HG02981 (cell line): Measurements from ENCODE around the gene CEACAM1.
"Not testable (repeated sequence)": the region's sequence is repeated elsewhere in the genome, so short reads cannot be mapped to it uniquely, and the experiment has no call there.

Experiments used
- ATAC-seq: cut with Tn5 transposase; IDR thresholded peaks from one replicate; pipeline ENCODE4 v1.9.1; 2021; ENCODE audit warnings: mild to moderate bottlenecking, moderate library complexity; ENCODE audit not compliant: unreplicated experiment

The CEACAM1 gene

GRCh38 chr19:42528354-42529247 lies at the start of gene CEACAM1:
Gene CEACAM1 (minus strand): TSS chr19:42528481. CDS start chr19:42528374, 107 bp downstream.
- no peak for ATAC-seq

GRCh38 chr19:42577016-42577415 lies 48.7 kb upstream of the CEACAM1 start:
- ATAC-seq, result no peak

GRCh38 chr19:42576241-42576640 lies 48.0 kb upstream of the CEACAM1 start:
- no peak for ATAC-seq

DNA sequence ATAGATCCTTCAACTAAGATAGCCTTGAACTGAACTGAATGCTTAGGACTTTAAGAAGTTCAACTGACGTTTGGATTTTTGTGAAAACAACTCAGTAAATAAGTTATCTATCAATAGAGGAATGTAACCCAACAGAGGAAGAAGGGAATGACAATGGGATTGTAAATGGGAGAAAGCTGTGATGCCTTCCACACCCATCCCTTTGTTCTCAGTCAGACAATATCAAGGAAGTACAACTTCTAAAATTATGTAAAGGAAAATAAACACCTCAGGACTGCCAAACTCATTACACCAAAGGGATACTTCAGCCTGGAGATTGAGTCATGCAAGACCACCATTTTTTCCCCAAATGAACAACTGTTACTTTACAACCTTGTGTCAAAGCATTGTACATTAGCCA lies 45.4 kb upstream of the CEACAM1 start:
- no peak for ATAC-seq

DNA sequence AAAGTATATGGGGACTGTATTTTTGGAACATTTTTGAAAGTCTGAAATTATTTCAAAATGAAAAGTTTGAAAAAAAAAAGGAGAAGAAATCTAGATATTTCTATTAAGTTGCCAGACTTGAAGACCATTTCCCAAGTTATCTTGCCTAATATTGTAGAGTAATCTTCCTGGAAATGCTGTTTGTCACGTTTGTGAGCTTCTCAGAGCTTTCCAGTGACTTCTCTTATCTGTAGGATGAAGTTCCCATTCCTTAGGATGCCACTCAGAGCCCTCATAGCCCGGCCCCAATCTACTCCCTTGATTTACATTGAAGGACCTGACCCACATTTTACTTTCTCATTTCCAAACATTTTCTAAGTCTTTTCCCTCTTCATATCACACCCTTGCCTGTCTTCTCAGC lies 42.8 kb upstream of the CEACAM1 start:
- ATAC-seq, result no peak

DNA sequence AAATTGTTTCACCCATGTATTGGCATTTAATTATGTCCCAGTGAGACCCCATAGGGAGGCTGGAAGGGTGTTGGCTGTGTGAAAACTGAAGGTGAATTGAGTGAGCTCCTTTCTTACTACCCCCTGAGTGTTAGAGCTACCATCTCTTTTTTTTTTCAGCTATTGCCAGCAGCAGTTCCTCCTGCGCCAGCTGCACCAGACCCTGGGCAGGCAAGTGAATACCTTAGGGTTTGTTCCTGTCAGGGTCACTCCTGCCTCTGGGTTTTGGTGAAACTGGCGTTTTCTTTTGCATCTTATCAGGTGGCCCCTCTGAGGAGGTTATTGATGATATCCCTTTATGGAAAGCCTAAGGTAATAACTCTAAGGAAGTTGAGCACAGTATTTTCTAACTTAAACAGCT lies 40.9 kb upstream of the CEACAM1 start:
- no peak for ATAC-seq

DNA sequence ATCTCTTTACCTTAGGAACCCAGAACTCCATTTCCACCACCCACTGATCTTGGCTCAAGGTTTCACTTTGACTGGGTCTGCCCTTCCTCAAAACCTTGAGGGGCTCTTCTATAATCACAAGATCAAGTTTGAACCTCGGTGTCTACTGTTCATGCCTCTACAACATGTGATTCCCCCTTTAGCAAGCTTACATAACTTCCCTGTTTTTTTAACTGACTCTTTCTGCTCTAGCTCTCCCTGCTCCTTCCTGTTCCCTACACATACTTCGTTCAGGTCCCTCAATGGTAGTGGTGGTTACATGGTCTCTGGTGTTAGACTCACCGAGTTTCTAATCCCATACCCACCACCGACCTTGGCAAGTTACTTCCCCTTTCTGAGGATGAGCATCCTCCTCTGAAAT lies 39.7 kb upstream of the CEACAM1 start:
- no peak for ATAC-seq

GRCh38 chr19:42567567-42567966 lies 39.3 kb upstream of the CEACAM1 start:
- no peak for ATAC-seq

- no peak for ATAC-seq
Observed at GRCh38 chr19:42563352-42564210, 35.3 kb upstream of the CEACAM1 start.

- ATAC-seq, result no peak
Observed at GRCh38 chr19:42561512-42561911, 33.2 kb upstream of the CEACAM1 start.

- ATAC-seq, result no peak
Observed at GRCh38 chr19:42560731-42561130, 32.5 kb upstream of the CEACAM1 start.

- ATAC-seq, result no peak
Observed at GRCh38 chr19:42558450-42559150, 30.3 kb upstream of the CEACAM1 start.

DNA sequence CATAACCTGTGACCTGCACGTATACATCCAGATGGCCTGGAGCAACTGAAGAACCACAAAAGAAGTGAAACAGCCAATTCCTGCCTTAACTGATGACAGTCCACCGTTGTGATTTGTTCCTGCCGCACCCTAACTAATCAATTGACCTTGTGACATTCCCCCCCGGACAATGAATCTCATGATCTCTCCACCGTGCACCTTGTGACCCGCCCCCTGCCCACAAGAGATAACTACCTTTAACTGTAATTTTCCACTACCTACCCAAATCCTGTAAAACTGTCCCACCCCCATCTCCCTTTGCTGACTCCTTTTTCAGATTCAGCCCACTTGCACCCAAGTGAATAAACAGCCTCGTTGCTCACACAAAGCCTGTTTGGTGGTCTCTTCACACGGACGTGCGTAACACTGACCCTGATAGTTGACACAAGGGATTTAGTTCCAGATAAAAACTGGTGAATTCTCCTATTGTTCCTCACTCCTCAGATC lies 29.1 kb upstream of the CEACAM1 start:
- not testable (repeated sequence) for ATAC-seq

DNA sequence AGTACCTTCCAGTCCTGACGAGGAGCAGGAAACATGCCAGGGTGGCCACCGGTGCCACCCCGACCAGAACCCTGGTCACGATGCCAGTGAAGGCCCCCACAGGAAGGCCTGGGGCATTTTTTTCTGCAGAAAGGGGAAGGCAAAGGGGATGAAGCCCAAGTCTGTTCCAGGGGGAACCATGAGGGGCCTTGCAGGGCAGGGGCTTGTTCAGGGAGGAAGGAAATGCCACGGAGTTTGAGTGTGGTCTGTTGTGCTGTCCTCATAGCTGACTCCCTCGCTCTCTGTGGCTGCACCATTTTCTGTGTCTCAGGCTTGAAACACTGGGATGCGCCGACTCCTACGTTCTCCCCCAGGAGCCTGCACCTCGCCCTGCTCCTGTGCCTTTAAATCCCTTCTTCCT lies 27.5 kb upstream of the CEACAM1 start:
- ATAC-seq, result no peak

DNA sequence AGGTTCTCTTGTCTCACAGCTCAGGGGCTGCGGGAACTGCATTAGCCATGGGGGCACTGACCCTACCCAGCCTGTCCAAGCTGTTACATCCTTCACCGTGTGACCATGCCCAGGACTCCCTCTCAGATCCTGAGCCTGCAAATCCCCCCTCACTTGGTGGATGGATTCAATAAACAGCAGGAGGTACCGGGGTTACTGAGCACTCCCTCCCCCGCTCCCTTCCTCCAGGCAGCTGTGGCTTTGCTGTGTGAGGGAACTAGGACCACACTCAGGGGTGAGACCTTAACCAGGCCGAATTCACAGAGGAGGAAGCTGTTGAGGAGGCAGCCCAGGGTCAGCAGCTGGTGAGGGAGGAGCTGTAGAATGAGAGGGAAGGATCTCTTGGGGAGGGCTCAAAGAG lies 27.0 kb upstream of the CEACAM1 start:
- ATAC-seq, result no peak

- ATAC-seq, result no peak
Observed at GRCh38 chr19:42554046-42554575, 25.8 kb upstream of the CEACAM1 start.

- ATAC-seq, result no peak
Observed at GRCh38 chr19:42553292-42554045, 25.2 kb upstream of the CEACAM1 start.

DNA sequence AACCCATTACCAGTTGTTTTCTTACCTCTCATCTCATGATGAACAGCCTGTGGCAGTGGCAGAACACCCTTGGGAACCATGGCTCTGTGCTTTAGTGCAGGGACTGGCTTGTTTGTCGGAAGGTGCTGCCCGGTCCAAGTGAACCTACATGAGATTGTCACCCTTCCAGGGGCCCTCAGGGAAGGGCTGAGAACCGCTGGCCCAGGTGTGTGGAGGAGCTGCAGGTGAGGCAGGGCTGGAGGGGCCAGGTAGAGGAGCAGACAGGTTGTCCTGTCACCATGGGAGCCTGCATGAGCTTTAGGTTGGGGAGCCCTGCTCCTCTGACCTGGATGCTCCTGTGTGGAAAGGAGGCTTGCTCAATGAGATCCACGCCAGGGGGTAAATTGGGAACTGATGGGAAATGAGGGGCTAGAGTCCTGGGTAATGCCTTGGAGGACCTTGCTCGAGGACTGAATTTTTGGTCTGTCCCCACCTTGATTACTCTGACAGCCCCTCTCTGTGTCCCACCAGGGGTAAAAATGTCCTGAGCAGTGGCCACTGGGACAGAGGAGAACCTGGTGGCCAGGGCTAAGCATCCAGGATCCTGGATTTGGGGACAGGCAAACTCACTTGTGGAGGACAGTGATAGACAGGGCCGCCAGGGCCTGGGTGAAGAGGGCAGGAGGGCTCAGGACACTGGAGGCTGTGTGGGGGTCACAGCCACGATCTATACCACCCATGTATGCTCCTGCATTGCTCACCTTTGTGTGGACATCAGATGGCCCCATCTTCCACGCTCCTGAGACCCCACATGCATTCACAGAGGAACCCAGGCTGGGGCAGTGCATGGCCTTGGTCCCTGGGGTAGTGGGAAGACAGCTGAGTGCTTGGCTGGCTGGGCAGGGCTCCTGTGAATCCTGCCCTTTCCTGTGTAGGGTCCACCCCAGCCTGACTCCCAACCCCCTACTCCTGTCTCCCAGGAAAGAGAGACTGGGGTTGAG lies 24.1 kb upstream of the CEACAM1 start:
- ATAC-seq, result no peak

- not testable (repeated sequence) for ATAC-seq
Observed at GRCh38 chr19:42550521-42550920, 22.2 kb upstream of the CEACAM1 start.
